Activated CD4-positive, alpha-beta T cell treated with anti-CD3 and anti-CD28 coated beads for 4 hours (primary cell): ENCODE results near the gene PRPF40B.
A peak's percentile ranks its signal among the peaks of the same experiment; 100 is the strongest.

Source experiments
- DNase-seq, 2 donors: peaks; one replicate each; pipeline ENCODE4 v3.0.0-alpha.2; 2020

Gene PRPF40B

GRCh38 chr12:49661746-49662145, 38.4 kb downstream of the PRPF40B start:
- DNase-seq = no peak

- DNase-seq = peak; percentile 71 to 73
Measured at GRCh38 chr12:49662998-49663843, 39.9 kb downstream of the PRPF40B start.

GRCh38 chr12:49664167-49664566, 40.8 kb downstream of the PRPF40B start:
- no peak for DNase-seq

GRCh38 chr12:49664591-49665239, 41.4 kb downstream of the PRPF40B start:
- no peak for DNase-seq

GRCh38 chr12:49665384-49665783, 42.0 kb downstream of the PRPF40B start:
- DNase-seq = no peak

GRCh38 chr12:49666176-49666575, 42.8 kb downstream of the PRPF40B start:
- DNase-seq = no peak

GRCh38 chr12:49667325-49668090, 44.1 kb downstream of the PRPF40B start:
- DNase-seq = no peak

- no peak for DNase-seq
Measured at GRCh38 chr12:49669796-49670195, 46.4 kb downstream of the PRPF40B start.

GRCh38 chr12:49671031-49671765, 47.8 kb downstream of the PRPF40B start:
- peak; percentile 69 for DNase-seq

GRCh38 chr12:49672301-49673217, 49.2 kb downstream of the PRPF40B start:
- no peak for DNase-seq

GRCh38 chr12:49673446-49674317, 50.3 kb downstream of the PRPF40B start:
- no peak for DNase-seq

- DNase-seq = no peak
Measured at GRCh38 chr12:49674318-49674981, 51.1 kb downstream of the PRPF40B start.

GRCh38 chr12:49675137-49675536, 51.8 kb downstream of the PRPF40B start:
- DNase-seq = no peak

- DNase-seq = no peak
Measured at GRCh38 chr12:49678711-49679110, 55.4 kb downstream of the PRPF40B start.

GRCh38 chr12:49680075-49680474, 56.7 kb downstream of the PRPF40B start:
- DNase-seq = no peak

- DNase-seq = no peak
Measured at GRCh38 chr12:49683599-49684309, 60.4 kb downstream of the PRPF40B start.

- no peak for DNase-seq
Measured at GRCh38 chr12:49684310-49684854, 61.0 kb downstream of the PRPF40B start.

- no peak for DNase-seq
Measured at GRCh38 chr12:49687941-49688340, 64.6 kb downstream of the PRPF40B start.

- DNase-seq = no peak
Measured at GRCh38 chr12:49689237-49689636, 65.9 kb downstream of the PRPF40B start.
